Liver (tissue), 9 donors: ENCODE measurements around the gene TLE2. TPM values are rescaled to one million over a fixed set of nuclear protein-coding genes. Genes with fewer than 3 reads are reported as not detected.

Experiments
- DNase-seq: peaks from one replicate; pipeline ENCODE4 v3.0.0-alpha.2; 2017; ENCODE audit warnings: low spot score
- H3K27ac ChIP-seq, 2 donors: one replicate each; pipeline ENCODE4 v1.7.0; 2013; ENCODE audit warnings: inconsistent platforms in 2 of 2, low read length in 2 of 2, control low read depth in 1 of 2, low read depth in 1 of 2, mild to moderate bottlenecking in 1 of 2
- H3K27me3 ChIP-seq, 4 donors: one replicate each; pipeline versions ENCODE4 v1.6.1 to v1.7.0; 2013; ENCODE audit warnings: low read length in 3 of 4, inconsistent platforms in 1 of 4, mild to moderate bottlenecking in 1 of 4, moderate library complexity in 1 of 4; ENCODE audit not compliant: control insufficient read depth in 4 of 4, insufficient read depth in 4 of 4
- H3K36me3 ChIP-seq, 4 donors: one replicate each; pipeline versions ENCODE4 v1.6.1 to v1.7.0; 2013; ENCODE audit warnings: low read length in 3 of 4, mild to moderate bottlenecking in 3 of 4, low read depth in 1 of 4, moderate library complexity in 1 of 4; ENCODE audit not compliant: control insufficient read depth in 4 of 4, insufficient read depth in 3 of 4
- H3K4me1 ChIP-seq, 4 donors: one replicate each; pipeline versions ENCODE4 v1.6.1 to v1.7.0; 2013; ENCODE audit warnings: low read length in 3 of 4, mild to moderate bottlenecking in 3 of 4, moderate library complexity in 1 of 4; ENCODE audit not compliant: control insufficient read depth in 4 of 4, insufficient read depth in 4 of 4
- H3K4me3 ChIP-seq, 3 donors: one replicate each; pipeline versions ENCODE4 v1.6.1 to v1.7.0; 2013; ENCODE audit warnings: low read length in 3 of 3, control low read depth in 1 of 3, low read depth in 1 of 3, mild to moderate bottlenecking in 1 of 3
- H3K9ac ChIP-seq, 2 donors: one replicate each; pipeline ENCODE4 v1.7.0; 2013; ENCODE audit warnings: low read length in 2 of 2, mild to moderate bottlenecking in 2 of 2, moderate library complexity in 2 of 2, control low read depth in 1 of 2, low read depth in 1 of 2
- H3K9me3 ChIP-seq, 4 donors: one replicate each; pipeline versions ENCODE4 v1.6.1 to v1.7.0; 2013; ENCODE audit warnings: low read length in 3 of 4; ENCODE audit not compliant: control insufficient read depth in 4 of 4
- CTCF ChIP-seq: fragments of 150-350 bp; IDR thresholded peaks from 2 replicates; pipeline ENCODE4 v1.5.1; 2017; ENCODE audit warnings: improper control_type of control experiment, low read depth, low read length; ENCODE audit not compliant: missing input control
- EGR1 ChIP-seq, 2 donors: IDR thresholded peaks; 2 replicates each; pipeline ENCODE4 v1.6.1; 2016 to 2018; ENCODE audit warnings: antibody characterized with exemption in 2 of 2, low read depth in 2 of 2
- FOXA2 ChIP-seq: IDR thresholded peaks from 2 replicates; pipeline ENCODE4 v1.6.1; 2016; ENCODE audit warnings: antibody characterized with exemption
- HNF4G ChIP-seq: IDR thresholded peaks from 2 replicates; pipeline ENCODE4 v1.6.1; 2016; ENCODE audit warnings: antibody characterized with exemption
- NR2F2 ChIP-seq: IDR thresholded peaks from 2 replicates; pipeline ENCODE4 v1.6.1; 2016; ENCODE audit warnings: antibody characterized with exemption
- RAD21 ChIP-seq, 2 donors: IDR thresholded peaks; 2 replicates each; pipeline ENCODE4 v1.6.1; 2016; ENCODE audit warnings: antibody characterized with exemption in 2 of 2, mild to moderate bottlenecking in 2 of 2
- RXRA ChIP-seq, 2 donors: IDR thresholded peaks; 2 replicates each; pipeline ENCODE4 v1.6.1; 2017 to 2018; ENCODE audit warnings: antibody characterized with exemption in 2 of 2, mild to moderate bottlenecking in 1 of 2
- SP1 ChIP-seq: IDR thresholded peaks from 2 replicates; pipeline ENCODE4 v1.6.1; 2018; ENCODE audit warnings: antibody characterized with exemption, mild to moderate bottlenecking
- YY1 ChIP-seq: IDR thresholded peaks from 2 replicates; pipeline ENCODE4 v1.6.1; 2016; ENCODE audit warnings: antibody characterized with exemption, mild to moderate bottlenecking
- WGBS: extraction: QIAGEN DNeasy Blood & Tissue Kit; methylation state at CpG from one replicate; pipeline ENCODE4 v1.1.7; 2013; 5-methylcytosine and 5-hydroxymethylcytosine counted together
- polyA plus RNA-seq, 2 donors: library from polyadenylated mRNA; stranded (reverse) in 1 of 2; unstranded in 1 of 2; fragments of 200-250 nt in 1 of 2; fragments of >200 nt in 1 of 2; fragmentation: Nextera tagmentation in 1 of 2; extraction: Ambion mirVana in 1 of 2; gene quantifications; one replicate each; pipeline versions ENCODE4 v1.2.1 to v1.2.3, GENCODE V29; 2013 to 2015
- total RNA-seq, 2 donors: library from RNA; depleted of rRNA; stranded (reverse); fragments of >200 nt; gene quantifications; one replicate each; pipeline ENCODE4 v1.2.3, GENCODE V29; 2014
- TF ChIP-seq, protein P1 (sequence below): IDR thresholded peaks from 2 replicates; pipeline ENCODE4 v1.6.1; 2016; ENCODE audit warnings: antibody characterized with exemption, mild to moderate bottlenecking
- donor health status: healthy.
- donor health status: healthy.
- donor health status: healthy.
- donor health status: healthy.
- donor health status: healthy.

TLE2 gene
- total RNA-seq, result 1 to 10 TPM; 4.5 to 9.3 TPM
- polyA plus RNA-seq, result 1 to 10 TPM; 3.6 to 7.0 TPM

- Histone ChIP-seq H3K9ac (no peak within 1 kb of the TSS), H3K27ac (no peak within 1 kb of the TSS), H3K4me3 (peak within 1 kb of the TSS; percentile 13 to 75 (median 27)), H3K36me3 (no peaks in the 10 kb centered on the region), H3K9me3 (no peaks in the 10 kb centered on the region), H3K4me1 (peaks cover 3 to 29% (median 18%) of the 10 kb centered on the region in 4 donors), H3K27me3 (no peaks in the 10 kb centered on the region)
- DNase-seq, result no peak
- no peak for TF ChIP-seq HNF4G
- TF ChIP-seq, protein P1, sequence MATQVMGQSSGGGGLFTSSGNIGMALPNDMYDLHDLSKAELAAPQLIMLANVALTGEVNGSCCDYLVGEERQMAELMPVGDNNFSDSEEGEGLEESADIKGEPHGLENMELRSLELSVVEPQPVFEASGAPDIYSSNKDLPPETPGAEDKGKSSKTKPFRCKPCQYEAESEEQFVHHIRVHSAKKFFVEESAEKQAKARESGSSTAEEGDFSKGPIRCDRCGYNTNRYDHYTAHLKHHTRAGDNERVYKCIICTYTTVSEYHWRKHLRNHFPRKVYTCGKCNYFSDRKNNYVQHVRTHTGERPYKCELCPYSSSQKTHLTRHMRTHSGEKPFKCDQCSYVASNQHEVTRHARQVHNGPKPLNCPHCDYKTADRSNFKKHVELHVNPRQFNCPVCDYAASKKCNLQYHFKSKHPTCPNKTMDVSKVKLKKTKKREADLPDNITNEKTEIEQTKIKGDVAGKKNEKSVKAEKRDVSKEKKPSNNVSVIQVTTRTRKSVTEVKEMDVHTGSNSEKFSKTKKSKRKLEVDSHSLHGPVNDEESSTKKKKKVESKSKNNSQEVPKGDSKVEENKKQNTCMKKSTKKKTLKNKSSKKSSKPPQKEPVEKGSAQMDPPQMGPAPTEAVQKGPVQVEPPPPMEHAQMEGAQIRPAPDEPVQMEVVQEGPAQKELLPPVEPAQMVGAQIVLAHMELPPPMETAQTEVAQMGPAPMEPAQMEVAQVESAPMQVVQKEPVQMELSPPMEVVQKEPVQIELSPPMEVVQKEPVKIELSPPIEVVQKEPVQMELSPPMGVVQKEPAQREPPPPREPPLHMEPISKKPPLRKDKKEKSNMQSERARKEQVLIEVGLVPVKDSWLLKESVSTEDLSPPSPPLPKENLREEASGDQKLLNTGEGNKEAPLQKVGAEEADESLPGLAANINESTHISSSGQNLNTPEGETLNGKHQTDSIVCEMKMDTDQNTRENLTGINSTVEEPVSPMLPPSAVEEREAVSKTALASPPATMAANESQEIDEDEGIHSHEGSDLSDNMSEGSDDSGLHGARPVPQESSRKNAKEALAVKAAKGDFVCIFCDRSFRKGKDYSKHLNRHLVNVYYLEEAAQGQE, result no peak
- TF ChIP-seq YY1, result no peak
- TF ChIP-seq FOXA2, result no peak
- no peak for TF ChIP-seq NR2F2
- TF ChIP-seq RXRA (IDR thresholded peaks at IDR 0.05), result no peak
- WGBS, result 3% methylated on average over 85 of the region's 85 CpGs
Measured at GRCh38 chr19:3029065-3029923, at the start of gene TLE2. Gene TLE2 (minus strand): TSS chr19:3029280. CDS start chr19:3028904, 376 bp downstream.

DNA sequence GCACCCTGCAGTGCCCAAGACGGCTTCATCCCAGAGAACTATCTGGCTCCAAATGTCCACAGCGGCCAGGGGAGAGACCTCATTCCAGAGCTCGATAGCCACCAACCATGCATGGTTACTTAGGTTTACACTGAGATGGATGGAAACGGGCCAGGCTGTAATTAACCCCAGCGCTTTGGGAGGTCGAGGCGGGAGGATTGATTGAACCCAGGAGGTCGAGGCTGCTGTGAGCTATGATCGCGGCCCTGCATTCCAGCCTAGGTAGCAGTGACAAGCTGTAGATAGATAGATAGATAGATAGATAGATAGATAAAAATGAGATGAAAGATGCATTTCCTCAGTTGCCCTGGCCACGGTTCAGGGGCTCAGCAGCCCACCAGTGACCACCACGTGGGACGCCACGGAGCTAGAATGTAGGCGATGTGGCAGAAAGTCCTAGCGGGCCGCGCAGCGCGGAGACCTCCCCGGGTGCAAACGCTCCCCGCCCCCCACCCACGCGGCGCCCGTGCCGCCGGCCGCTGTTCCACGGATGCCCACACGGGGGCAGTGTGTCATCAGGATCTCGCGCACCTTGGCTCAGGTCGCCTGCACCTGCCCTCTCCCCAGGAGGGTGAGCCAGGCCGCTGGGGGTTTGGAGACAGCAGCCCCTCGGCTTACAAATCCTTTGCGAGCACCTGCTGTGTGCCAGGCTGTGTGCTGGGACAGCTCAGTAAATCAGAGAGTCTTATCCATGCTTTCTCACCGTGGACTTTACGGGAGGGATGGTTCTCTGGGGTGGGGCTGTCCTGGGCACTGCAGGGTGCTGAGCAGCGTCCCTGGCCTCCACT lies 46.7 kb upstream of the TLE2 start:
- Histone ChIP-seq H3K27ac (no peak overlapping the region), H3K36me3 (no peaks in the 10 kb centered on the region), H3K4me3 (no peak overlapping the region), H3K4me1 (peaks cover 0 to 8% (median 3%) of the 10 kb centered on the region in 4 donors), H3K9ac (no peak overlapping the region), H3K27me3 (no peaks in the 10 kb centered on the region), H3K9me3 (no peaks in the 10 kb centered on the region)
- DNase-seq, result peak; percentile 85
- WGBS, result 11% methylated on average over 41 of the region's 41 CpGs
- TF ChIP-seq NR2F2 (no peak), HNF4G (no peak), CTCF (peak; percentile 92), EGR1 (IDR thresholded peaks at IDR 0.05; ENCODE audit: low read depth in 2 of 2) (peak in 1 of 2 donors; percentile 19), SP1 (no peak), RAD21 (IDR thresholded peaks at IDR 0.05) (peak; percentile 85 to 92)
